Epithelial cell of proximal tubule (primary cell): ENCODE results near the gene DLGAP4. TPM values are rescaled to one million over a fixed set of nuclear protein-coding genes. Genes with fewer than 3 reads are reported as not detected.

ENCODE experiments used
- DNase-seq: peaks from one replicate; pipeline ENCODE4 v3.0.0-alpha.2; 2011; ENCODE audit warnings: low read depth
- H3K4me3 ChIP-seq: 2 replicates; pipeline ENCODE4 v1.5.1; 2011; ENCODE audit warnings: low read depth, mild to moderate bottlenecking, low read length
- total RNA-seq: library from RNA; depleted of rRNA; stranded (reverse); fragments of >200 nt; gene quantifications from 2 replicates; pipeline ENCODE4 v1.2.3, GENCODE V29; 2015
- TF ChIP-seq, protein P1 (sequence below): conservative IDR thresholded peaks from 2 replicates; pipeline ENCODE4 v1.5.1; 2012; ENCODE audit warnings: low read depth, mild to moderate bottlenecking, low read length

The DLGAP4 gene
- total RNA-seq, 1 donor from 2014 or later: 41.4 TPM

DNA sequence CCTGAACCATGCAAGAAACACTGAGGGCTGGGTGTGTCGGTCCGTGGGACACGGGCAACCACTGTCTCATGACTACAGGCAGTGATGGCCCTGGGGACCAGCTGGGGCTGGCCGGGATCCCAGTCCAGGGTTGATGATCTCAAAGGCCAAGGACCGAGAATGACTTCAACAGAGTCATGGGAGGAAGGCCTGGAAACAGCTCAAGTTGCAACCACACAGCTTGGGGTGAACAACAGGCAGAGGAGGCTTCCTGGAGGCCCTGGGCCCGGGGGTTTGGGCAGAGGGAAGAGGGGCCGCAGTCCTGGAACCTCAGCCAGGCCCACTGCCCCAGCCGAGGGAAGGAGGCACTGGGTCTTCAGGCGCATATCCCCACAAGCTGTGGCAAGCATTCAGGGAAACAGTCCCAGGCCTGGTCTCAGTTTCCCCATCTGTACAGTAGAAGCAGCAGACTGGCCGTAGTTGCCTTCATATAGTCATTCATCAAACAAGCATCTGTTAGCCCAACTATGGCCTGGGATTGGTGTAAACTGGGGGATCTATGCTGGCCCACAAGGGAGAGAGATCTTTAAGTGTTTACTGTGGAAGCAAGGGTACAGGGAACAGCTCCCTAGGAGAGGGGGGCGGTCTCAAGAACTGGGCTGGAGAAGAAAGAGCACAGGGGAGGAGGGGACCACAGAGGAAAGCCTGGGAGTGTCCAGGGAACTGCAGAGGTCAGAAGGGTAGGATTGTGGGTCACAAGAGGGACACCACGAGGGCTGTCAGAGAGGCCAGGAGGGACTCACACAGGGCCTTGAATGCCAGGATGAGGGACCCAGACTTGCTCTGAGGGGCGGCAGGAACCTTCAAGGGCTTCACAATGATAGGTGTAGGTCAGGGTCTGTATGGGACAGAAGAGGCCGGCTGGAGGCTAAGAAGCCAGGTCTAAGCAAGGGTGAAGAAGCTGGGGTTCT is 237.3 kb downstream of the DLGAP4 start:
- no peak for DNase-seq
- H3K4me3 ChIP-seq: no peak overlapping the region
- TF ChIP-seq, protein P1, sequence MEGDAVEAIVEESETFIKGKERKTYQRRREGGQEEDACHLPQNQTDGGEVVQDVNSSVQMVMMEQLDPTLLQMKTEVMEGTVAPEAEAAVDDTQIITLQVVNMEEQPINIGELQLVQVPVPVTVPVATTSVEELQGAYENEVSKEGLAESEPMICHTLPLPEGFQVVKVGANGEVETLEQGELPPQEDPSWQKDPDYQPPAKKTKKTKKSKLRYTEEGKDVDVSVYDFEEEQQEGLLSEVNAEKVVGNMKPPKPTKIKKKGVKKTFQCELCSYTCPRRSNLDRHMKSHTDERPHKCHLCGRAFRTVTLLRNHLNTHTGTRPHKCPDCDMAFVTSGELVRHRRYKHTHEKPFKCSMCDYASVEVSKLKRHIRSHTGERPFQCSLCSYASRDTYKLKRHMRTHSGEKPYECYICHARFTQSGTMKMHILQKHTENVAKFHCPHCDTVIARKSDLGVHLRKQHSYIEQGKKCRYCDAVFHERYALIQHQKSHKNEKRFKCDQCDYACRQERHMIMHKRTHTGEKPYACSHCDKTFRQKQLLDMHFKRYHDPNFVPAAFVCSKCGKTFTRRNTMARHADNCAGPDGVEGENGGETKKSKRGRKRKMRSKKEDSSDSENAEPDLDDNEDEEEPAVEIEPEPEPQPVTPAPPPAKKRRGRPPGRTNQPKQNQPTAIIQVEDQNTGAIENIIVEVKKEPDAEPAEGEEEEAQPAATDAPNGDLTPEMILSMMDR: no peak

DNA sequence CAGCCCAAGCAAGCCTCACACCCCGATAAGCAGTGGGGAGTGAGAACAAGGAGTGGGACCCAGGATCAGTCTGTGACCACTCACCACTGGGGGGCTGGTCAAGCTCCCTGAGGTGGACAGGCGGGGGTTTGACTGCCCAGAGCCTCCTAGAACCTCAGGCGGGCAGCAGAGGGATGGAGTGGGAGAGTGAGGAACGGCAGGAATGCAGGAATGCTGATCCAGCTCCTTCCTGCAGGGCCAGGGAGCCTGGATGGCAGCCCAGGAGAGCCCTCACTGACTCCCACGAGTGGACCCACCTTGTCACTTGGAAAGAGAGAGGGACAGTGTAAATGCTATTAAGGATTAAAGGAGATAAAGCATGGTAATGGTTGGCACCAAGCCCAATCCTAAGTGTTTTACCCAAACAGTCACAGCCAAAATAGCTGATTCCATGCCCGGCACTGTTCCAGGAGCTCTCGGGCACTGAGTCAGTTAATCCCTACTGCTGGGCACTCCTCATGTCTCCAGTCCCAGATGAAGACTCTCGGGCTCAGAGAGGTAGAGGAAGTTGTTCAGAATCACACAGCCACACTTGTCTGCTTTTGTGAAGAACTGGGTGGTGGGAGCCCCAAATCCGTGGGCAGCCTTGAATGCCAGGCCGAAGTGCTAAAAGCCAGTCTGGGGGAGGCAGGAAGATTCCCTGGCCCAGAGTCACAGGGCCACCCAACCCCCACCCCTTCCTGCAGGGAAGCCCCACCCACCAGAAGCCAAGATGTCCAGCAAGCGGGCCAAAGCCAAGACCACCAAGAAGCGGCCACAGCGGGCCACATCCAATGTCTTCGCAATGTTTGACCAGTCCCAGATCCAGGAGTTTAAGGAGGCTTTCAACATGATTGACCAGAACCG is 238.2 kb downstream of the DLGAP4 start:
- no peak for DNase-seq
- no peak overlapping the region for H3K4me3 ChIP-seq
- TF ChIP-seq, protein P1: no peak

DNA sequence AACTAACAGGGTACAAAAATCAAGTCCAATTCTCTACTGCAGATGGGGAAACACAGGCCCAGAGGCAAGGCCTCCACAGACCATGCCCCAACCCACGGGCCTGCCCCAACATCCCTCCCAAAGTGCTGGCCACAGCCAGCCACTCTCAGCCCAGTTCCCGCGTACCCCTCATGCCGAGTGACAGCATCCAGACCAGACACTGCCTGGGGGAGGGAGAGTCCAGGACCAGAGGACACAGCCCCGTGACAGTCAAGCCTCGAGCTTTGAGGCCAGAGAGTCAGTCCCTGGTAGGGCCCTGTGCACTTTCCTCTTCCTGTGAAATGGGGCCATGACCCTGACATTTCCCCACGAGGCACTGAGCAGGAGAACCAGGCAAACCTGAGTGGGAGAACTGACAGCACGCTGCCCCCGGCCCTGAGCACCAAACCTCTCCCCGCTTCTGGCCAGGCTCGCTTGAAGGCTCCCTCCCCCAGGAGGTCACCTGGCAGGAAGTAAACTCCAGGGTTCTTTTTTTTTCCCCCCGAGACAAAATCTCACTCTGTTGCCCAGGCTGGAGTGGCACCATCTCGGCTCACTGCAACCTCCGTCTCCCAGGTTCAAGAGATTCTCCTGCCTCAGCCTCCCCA is 240.1 kb downstream of the DLGAP4 start:
- no peak for DNase-seq
- TF ChIP-seq, protein P1: no peak
- no peak overlapping the region for H3K4me3 ChIP-seq

DNA sequence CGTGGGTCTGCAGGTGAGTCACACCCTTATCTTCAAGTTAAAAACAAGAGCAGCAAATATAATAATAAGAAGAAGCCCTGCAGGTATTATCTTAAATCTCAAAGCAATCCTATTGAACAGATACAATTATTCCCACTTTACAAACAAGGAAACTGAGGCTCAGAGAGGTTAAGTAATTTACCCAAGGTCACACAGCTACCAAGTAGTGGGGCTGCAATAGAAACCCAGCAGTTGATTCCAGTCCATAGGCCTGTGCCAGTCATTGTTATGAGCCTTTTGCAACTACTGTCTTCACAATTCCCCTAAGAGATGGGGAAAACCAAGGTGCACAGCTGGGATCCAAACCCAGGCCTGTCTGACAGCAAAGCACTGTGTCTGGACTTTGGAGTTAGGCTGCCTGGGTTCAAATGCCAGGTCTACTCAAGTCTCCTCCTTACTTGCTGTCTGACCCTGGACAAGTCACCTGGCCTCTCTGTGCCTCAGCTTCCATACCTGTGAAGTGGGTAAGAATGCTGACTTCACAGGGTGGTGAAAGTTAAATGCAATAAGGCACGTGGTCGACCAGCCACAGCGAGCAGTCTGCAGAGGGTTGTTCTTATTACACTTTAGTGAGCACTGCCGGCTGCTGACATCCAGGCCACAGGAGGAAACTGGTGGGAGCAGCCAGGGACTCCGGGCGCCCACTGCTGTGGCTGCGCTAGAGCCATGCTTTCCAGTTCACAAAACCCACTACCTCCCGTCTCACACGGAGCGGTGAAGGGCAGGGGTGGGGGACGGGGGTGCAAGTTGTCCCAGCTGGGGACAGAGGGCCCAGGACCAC is 241.3 kb downstream of the DLGAP4 start:
- TF ChIP-seq, protein P1: no peak
- no peak for DNase-seq
- no peak overlapping the region for H3K4me3 ChIP-seq

DNA sequence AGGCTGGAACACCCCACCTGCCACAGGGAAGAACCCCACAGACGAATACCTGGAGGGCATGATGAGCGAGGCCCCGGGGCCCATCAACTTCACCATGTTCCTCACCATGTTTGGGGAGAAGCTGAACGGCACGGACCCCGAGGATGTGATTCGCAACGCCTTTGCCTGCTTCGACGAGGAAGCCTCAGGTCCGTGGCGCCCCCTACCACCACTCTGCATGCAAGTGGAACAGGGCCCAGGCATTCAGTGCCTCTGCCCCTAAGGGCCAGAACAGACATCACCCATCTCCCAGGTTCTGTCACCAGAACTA is 241.8 kb downstream of the DLGAP4 start:
- DNase-seq: no peak
- no peak overlapping the region for H3K4me3 ChIP-seq
- TF ChIP-seq, protein P1: no peak
